BE2C (cell line): ENCODE data around the gene AMOTL2.
A peak's percentile ranks its signal among the peaks of the same experiment; 100 is the strongest.

ENCODE experiments used
- DNase-seq: peaks from one replicate; pipeline ENCODE4 v3.0.0-alpha.2; 2020
- H3K27me3 ChIP-seq: fragments of 250-450 bp; sonication (Bioruptor Pico); 2 replicates; pipeline ENCODE4 v1.5.1; 2020; ENCODE audit warnings: mild to moderate bottlenecking
- H3K36me3 ChIP-seq: fragments of 250-450 bp; sonication (Bioruptor Pico); 2 replicates; pipeline ENCODE4 v1.5.1; 2020; ENCODE audit warnings: mild to moderate bottlenecking
- H3K4me1 ChIP-seq: fragments of 250-450 bp; sonication (Bioruptor Pico); 2 replicates; pipeline ENCODE4 v1.5.1; 2020
- H3K4me3 ChIP-seq: 2 replicates; pipeline ENCODE4 v1.5.1; 2011; ENCODE audit warnings: low read depth, low read length
- H3K9me3 ChIP-seq: fragments of 250-450 bp; sonication (Bioruptor Pico); 2 replicates; pipeline ENCODE4 v1.5.1; 2020
- CTCF ChIP-seq: IDR thresholded peaks from 2 replicates; pipeline ENCODE4 v1.5.1; 2012; ENCODE audit warnings: mild to moderate bottlenecking, low read depth, low read length

Gene AMOTL2

GRCh38 chr3:134381831-134382442 lies 7.7 kb upstream of the AMOTL2 start:
- Histone ChIP-seq H3K36me3 (no peaks in the 10 kb centered on the region), H3K27me3 (peaks cover 67% of the 10 kb centered on the region), H3K4me1 (no peaks in the 10 kb centered on the region), H3K4me3 (no peak overlapping the region), H3K9me3 (no peaks in the 10 kb centered on the region)
- no peak for DNase-seq
- TF ChIP-seq CTCF: no peak

GRCh38 chr3:134381076-134381475 lies 6.8 kb upstream of the AMOTL2 start:
- Histone ChIP-seq H3K4me1 (no peaks in the 10 kb centered on the region), H3K27me3 (peaks cover 70% of the 10 kb centered on the region), H3K4me3 (no peak overlapping the region), H3K9me3 (no peaks in the 10 kb centered on the region), H3K36me3 (no peaks in the 10 kb centered on the region)
- DNase-seq: no peak
- TF ChIP-seq CTCF: no peak

- Histone ChIP-seq H3K27me3 (peaks cover 72% of the 10 kb centered on the region), H3K4me3 (no peak overlapping the region), H3K36me3 (no peaks in the 10 kb centered on the region), H3K4me1 (no peaks in the 10 kb centered on the region), H3K9me3 (no peaks in the 10 kb centered on the region)
- TF ChIP-seq CTCF: no peak
- no peak for DNase-seq
Observed at GRCh38 chr3:134380249-134380648, 6.0 kb upstream of the AMOTL2 start.

- Histone ChIP-seq H3K27me3 (peaks cover 76% of the 10 kb centered on the region), H3K36me3 (no peaks in the 10 kb centered on the region), H3K4me1 (no peaks in the 10 kb centered on the region), H3K4me3 (no peak overlapping the region), H3K9me3 (no peaks in the 10 kb centered on the region; the same call in 1 of the 2 replicates)
- DNase-seq: no peak
- TF ChIP-seq CTCF: no peak
Observed at GRCh38 chr3:134378818-134379217, 4.6 kb upstream of the AMOTL2 start.

- Histone ChIP-seq H3K27me3 (peaks cover 80% of the 10 kb centered on the region), H3K9me3 (no peaks in the 10 kb centered on the region; the same call in 1 of the 2 replicates), H3K4me3 (no peak overlapping the region), H3K36me3 (no peaks in the 10 kb centered on the region), H3K4me1 (no peaks in the 10 kb centered on the region)
- peak; percentile 54 for TF ChIP-seq CTCF
- peak; percentile 28 for DNase-seq
Observed at GRCh38 chr3:134378384-134378783, 4.1 kb upstream of the AMOTL2 start.

- Histone ChIP-seq H3K27me3 (peaks cover 82% of the 10 kb centered on the region), H3K36me3 (no peaks in the 10 kb centered on the region), H3K9me3 (no peaks in the 10 kb centered on the region; the same call in 1 of the 2 replicates), H3K4me1 (no peaks in the 10 kb centered on the region), H3K4me3 (no peak overlapping the region)
- DNase-seq: no peak
- TF ChIP-seq CTCF: no peak
Observed at GRCh38 chr3:134377896-134378295, 3.6 kb upstream of the AMOTL2 start.
